ENCODE results near the gene MSRB1.

DNA sequence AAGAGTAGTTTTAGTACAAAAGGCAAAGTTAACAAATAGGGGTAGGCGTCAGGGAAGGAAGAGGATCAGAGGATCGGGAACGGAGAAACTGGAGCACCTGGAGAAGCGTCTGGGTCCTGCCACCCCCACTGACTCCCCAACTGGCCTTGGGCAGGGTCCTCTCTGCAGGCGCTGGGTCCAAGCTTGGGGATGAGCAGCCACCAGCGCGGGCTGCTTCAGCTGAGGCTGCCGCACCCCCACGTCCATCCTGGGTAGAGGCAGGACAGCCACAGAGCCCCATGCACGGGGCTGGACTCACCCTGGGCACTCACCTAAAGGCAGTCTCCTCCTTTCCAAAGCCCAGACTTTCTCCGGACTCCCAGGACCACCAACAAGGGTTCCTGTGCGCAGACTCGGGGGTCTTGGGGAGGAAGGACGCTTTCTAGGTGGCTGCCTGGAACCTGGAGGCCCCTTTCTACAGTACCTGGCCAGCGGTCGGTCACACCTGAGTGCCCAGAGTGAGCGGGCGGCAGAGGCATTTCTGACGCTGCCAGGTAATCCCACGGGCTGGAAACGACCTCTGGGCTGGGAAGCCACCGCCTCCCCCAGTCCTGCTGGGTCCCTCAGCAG lies 25.8 kb downstream of the MSRB1 start:
- no peak for TF ChIP-seq POLR2A (IDR thresholded peaks at IDR 0.05; ENCODE audit: low read depth, low read length)
- TF ChIP-seq EZH2 (IDR thresholded peaks at IDR 0.05; ENCODE audit: borderline replicate concordance, low read depth, low read length, severe bottlenecking): peak; percentile 75
- TF ChIP-seq, protein P1, sequence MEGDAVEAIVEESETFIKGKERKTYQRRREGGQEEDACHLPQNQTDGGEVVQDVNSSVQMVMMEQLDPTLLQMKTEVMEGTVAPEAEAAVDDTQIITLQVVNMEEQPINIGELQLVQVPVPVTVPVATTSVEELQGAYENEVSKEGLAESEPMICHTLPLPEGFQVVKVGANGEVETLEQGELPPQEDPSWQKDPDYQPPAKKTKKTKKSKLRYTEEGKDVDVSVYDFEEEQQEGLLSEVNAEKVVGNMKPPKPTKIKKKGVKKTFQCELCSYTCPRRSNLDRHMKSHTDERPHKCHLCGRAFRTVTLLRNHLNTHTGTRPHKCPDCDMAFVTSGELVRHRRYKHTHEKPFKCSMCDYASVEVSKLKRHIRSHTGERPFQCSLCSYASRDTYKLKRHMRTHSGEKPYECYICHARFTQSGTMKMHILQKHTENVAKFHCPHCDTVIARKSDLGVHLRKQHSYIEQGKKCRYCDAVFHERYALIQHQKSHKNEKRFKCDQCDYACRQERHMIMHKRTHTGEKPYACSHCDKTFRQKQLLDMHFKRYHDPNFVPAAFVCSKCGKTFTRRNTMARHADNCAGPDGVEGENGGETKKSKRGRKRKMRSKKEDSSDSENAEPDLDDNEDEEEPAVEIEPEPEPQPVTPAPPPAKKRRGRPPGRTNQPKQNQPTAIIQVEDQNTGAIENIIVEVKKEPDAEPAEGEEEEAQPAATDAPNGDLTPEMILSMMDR (IDR thresholded peaks at IDR 0.05; ENCODE audit: extremely low read depth in 1 of 2, insufficient read depth in 1 of 2, low read depth in 1 of 2, low read length in 2 of 2): no peak
- no peak for TF ChIP-seq MYC (IDR thresholded peaks at IDR 0.05; ENCODE audit: low read depth, low read length)
- no peak for TF ChIP-seq JUN (IDR thresholded peaks at IDR 0.05; ENCODE audit: borderline replicate concordance, insufficient read depth, insufficient read length, low read depth)
- no peak for TF ChIP-seq GATA2 (IDR thresholded peaks at IDR 0.05; ENCODE audit: insufficient read depth, insufficient read length, low read depth, low read length)
- TF ChIP-seq, protein P2, sequence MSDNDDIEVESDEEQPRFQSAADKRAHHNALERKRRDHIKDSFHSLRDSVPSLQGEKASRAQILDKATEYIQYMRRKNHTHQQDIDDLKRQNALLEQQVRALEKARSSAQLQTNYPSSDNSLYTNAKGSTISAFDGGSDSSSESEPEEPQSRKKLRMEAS (IDR thresholded peaks at IDR 0.05; ENCODE audit: insufficient read depth, insufficient read length): no peak
- TF ChIP-seq POLR2AphosphoS5 (IDR thresholded peaks at IDR 0.05; ENCODE audit: insufficient read depth, low read depth, low read length): no peak
- TF ChIP-seq FOS (IDR thresholded peaks at IDR 0.05; ENCODE audit: borderline replicate concordance, insufficient read depth, low read length): no peak

Data from endothelial cell of umbilical vein (primary cell).